Naive thymus-derived CD4-positive, alpha-beta T cell (primary cell): Measurements from ENCODE around the gene EYS. TPM values are rescaled to one million over a fixed set of nuclear protein-coding genes. Genes with fewer than 3 reads are reported as not detected.
"Not testable (repeated sequence)": the region's sequence is repeated elsewhere in the genome, so short reads cannot be mapped to it uniquely, and the experiment has no call there.

Experiments used
- ATAC-seq: fragments of 150-1000 bp; cut with Tn5 transposase; 2 replicates; pipeline ENCODE4 v1.10.0; 2021; ENCODE audit warnings: mild to moderate bottlenecking, moderate library complexity
- CTCF ChIA-PET: fragments of 350-600 bp; sonication (Branson Sonifier 250); formaldehyde crosslinking; loops from one replicate; lab custom pipeline; 2021; ENCODE audit warnings: antibody characterized with exemption; lab: Charles Lee
- POLR2A ChIA-PET: fragments of 350-600 bp; sonication (Branson Sonifier 250); formaldehyde crosslinking; loops from one replicate; lab custom pipeline; 2021; ENCODE audit warnings: antibody characterized with exemption, inconsistent platforms; lab: Charles Lee
- DNase-seq, 9 donors: peaks; one replicate each; pipeline versions ENCODE4 v3.0.0 to v3.0.0-alpha.2; 2020 to 2022; ENCODE audit warnings: mixed read lengths in 1 of 9
- H3K27ac ChIP-seq: one replicate; pipeline ENCODE4 v1.7.0; 2013; ENCODE audit warnings: mild to moderate bottlenecking, low read depth, low read length, moderate library complexity
- H3K27me3 ChIP-seq, 2 donors: one replicate each; pipeline ENCODE4 v1.7.0; 2013; ENCODE audit warnings: low read length in 2 of 2, mild to moderate bottlenecking in 2 of 2, moderate library complexity in 2 of 2; ENCODE audit not compliant: control insufficient read depth in 2 of 2, insufficient read depth in 2 of 2
- H3K36me3 ChIP-seq, 3 experiments: 1 replicate in 2 of 3; 2 replicates in 1 of 3; pipeline ENCODE4 v1.7.0; 2013; ENCODE audit warnings: low read length in 3 of 3, mild to moderate bottlenecking in 3 of 3, moderate library complexity in 1 of 3; ENCODE audit not compliant: insufficient read depth in 3 of 3, control insufficient read depth in 2 of 3
- H3K4me1 ChIP-seq, 2 donors: one replicate each; pipeline ENCODE4 v1.7.0; 2013; ENCODE audit warnings: low read length in 2 of 2, mild to moderate bottlenecking in 2 of 2, moderate library complexity in 1 of 2; ENCODE audit not compliant: control insufficient read depth in 2 of 2, insufficient read depth in 2 of 2
- H3K4me3 ChIP-seq: 2 replicates; pipeline ENCODE4 v1.7.0; 2013; ENCODE audit warnings: mild to moderate bottlenecking, low read length
- H3K9me3 ChIP-seq, 3 experiments: 1 replicate in 2 of 3; 2 replicates in 1 of 3; pipeline ENCODE4 v1.7.0; 2013; ENCODE audit warnings: low read length in 3 of 3; ENCODE audit not compliant: control insufficient read depth in 2 of 3
- H3K27ac Mint-ChIP-seq, 9 donors: one replicate each; pipeline ENCODE4 v1.8.0; 2020 to 2022; ENCODE audit warnings: mixed read lengths in 9 of 9, mild to moderate bottlenecking in 8 of 9, moderate library complexity in 5 of 9, inconsistent platforms in 2 of 9
- H3K27me3 Mint-ChIP-seq, 5 donors: one replicate each; pipeline ENCODE4 v1.8.0; 2021 to 2022; ENCODE audit warnings: mixed read lengths in 5 of 5, mild to moderate bottlenecking in 1 of 5
- H3K36me3 Mint-ChIP-seq, 5 donors: one replicate each; pipeline ENCODE4 v1.8.0; 2020 to 2022; ENCODE audit warnings: mixed read lengths in 5 of 5, mild to moderate bottlenecking in 3 of 5, inconsistent platforms in 1 of 5
- H3K4me1 Mint-ChIP-seq, 7 donors: one replicate each; pipeline ENCODE4 v1.8.0; 2020 to 2022; ENCODE audit warnings: mixed read lengths in 7 of 7, mild to moderate bottlenecking in 3 of 7, inconsistent platforms in 1 of 7
- H3K4me3 Mint-ChIP-seq, 10 donors: one replicate each; pipeline ENCODE4 v1.8.0; 2020 to 2022; ENCODE audit warnings: mild to moderate bottlenecking in 10 of 10, mixed read lengths in 10 of 10, moderate library complexity in 6 of 10, inconsistent platforms in 2 of 10
- H3K9me3 Mint-ChIP-seq, 11 donors: one replicate each; pipeline ENCODE4 v1.8.0; 2020 to 2022; ENCODE audit warnings: mixed read lengths in 11 of 11, mild to moderate bottlenecking in 4 of 11, inconsistent platforms in 1 of 11, moderate library complexity in 1 of 11
- intact Hi-C, 2 donors: fragments of 100-400 bp; cut with micrococcal nuclease; formaldehyde crosslinking; loops; one replicate each; pipeline ENCODE4 v1.15.1; 2023
- polyA plus RNA-seq, 2 donors: library from polyadenylated mRNA; unstranded; fragments of 300-500 nt; fragmentation: Illumina TruSeq; gene quantifications; one replicate each; pipeline ENCODE4 v1.2.3, GENCODE V29; 2021
- total RNA-seq, 6 experiments: library from RNA in 5 of 6; stranded (reverse) in 5 of 6; gene quantifications; 1 replicate in 5 of 6; 2 replicates in 1 of 6; pipeline ENCODE4 v1.2.3 and lab custom pipeline; 2021 to 2026

Gene EYS
- total and polyA plus RNA-seq, 7 experiments from 2014 or later = 0.07 to 0.21 (median 0.13) TPM; not detected in 4

DNA sequence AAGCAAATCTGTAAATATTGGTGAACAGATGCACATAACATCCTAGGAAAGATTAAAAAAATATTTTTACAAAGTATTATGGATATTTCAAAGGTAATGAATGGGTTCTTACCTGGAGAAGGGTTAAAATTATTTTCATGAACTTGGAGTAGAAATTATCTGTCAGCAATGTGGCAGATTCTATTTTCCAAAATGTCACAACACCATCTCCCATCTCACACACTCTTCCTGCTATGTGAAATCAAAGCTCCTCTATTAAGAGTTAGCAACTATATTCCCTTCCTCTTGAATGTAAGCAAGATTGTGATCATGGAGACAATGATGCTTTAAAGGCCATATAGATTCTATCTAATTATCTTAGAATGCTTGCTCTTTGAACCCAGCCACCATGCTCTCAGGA lies 304.5 kb downstream of the EYS start:
- no peaks in the 10 kb centered on the region for H3K36me3 Mint-ChIP-seq
- DNase-seq (no peak), ATAC-seq (no peak)
- no peaks in the 10 kb centered on the region for H3K4me1 ChIP-seq
- H3K9me3 ChIP-seq = no peaks in the 10 kb centered on the region
- H3K9me3 Mint-ChIP-seq = peaks cover 0 to 20% (median 7%) of the 10 kb centered on the region in 11 donors
- CTCF ChIA-PET = no interaction called here
- intact Hi-C loops = no loop called here
- no peak overlapping the region for H3K27ac Mint-ChIP-seq
- H3K4me3 Mint-ChIP-seq = no peak overlapping the region
- no peak overlapping the region for H3K27ac ChIP-seq
- no peaks in the 10 kb centered on the region for H3K27me3 ChIP-seq
- H3K4me1 Mint-ChIP-seq = no peaks in the 10 kb centered on the region
- H3K36me3 ChIP-seq = no peaks in the 10 kb centered on the region
- no peak overlapping the region for H3K4me3 ChIP-seq
- no peaks in the 10 kb centered on the region for H3K27me3 Mint-ChIP-seq
- POLR2A ChIA-PET = no interaction called here

DNA sequence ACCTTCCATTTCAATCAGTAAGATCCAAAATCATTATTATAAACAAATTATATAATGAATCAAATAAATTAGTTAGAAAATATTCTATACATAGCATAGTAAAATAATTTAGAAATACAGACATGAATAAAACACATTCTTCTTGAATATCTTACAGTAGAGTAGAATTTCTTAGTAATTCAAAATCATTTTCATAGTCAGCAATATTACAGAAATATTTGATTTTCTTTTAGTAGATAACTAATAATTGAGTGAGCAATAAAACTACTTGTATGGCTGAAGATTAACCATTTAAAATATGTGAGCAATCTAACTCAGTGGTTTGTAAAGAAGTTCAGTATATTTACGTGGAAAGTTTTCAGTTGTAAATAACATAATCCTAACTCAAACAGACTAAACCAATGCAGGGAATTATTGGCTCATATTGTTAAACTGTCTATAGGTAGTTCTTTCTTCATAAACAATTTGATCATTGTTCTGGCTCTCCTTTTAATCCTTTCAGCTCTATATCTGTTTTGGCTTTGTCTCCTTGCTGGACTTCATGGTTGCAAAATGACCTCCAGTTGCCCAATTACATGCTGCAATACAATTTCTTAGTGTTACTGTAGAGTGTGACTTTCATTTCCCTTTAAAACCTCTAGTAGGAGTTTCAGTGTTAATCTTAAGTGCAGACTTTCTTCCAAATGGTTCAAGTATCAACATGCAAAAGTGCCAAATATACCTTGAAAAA lies 307.5 kb downstream of the EYS start:
- H3K9me3 ChIP-seq = no peaks in the 10 kb centered on the region
- H3K27ac Mint-ChIP-seq = no peak overlapping the region
- H3K27ac ChIP-seq = no peak overlapping the region
- H3K4me1 ChIP-seq = no peaks in the 10 kb centered on the region
- no peak overlapping the region for H3K4me3 ChIP-seq
- no peaks in the 10 kb centered on the region for H3K36me3 Mint-ChIP-seq
- H3K27me3 ChIP-seq = no peaks in the 10 kb centered on the region
- CTCF ChIA-PET = no interaction called here
- ATAC-seq = no peak
- H3K4me3 Mint-ChIP-seq = no peak overlapping the region
- no peaks in the 10 kb centered on the region for H3K4me1 Mint-ChIP-seq
- H3K9me3 Mint-ChIP-seq = peaks cover 4 to 30% (median 9%) of the 10 kb centered on the region in 11 donors
- POLR2A ChIA-PET = no interaction called here
- intact Hi-C loops = no loop called here
- H3K36me3 ChIP-seq = no peaks in the 10 kb centered on the region
- no peak for DNase-seq
- H3K27me3 Mint-ChIP-seq = no peaks in the 10 kb centered on the region

DNA sequence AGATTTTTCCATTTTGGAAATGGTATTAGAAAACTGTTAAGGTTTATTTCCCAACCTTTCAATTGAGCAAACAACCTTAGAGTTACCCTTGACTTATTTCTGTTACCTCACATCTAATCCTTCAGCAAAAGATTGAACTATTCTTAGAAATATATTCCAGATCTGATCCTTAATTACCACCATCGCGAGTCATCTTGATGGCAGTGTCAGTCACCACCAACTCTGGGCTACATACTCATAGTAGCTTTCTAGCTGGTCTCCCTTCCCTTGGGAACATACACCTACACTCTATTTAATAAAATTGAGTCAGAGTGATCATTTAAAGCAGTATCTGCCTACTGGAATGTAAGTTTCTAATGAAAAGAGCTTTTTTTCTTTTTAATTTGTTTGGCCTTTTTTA lies 308.2 kb downstream of the EYS start:
- no peak overlapping the region for H3K4me3 Mint-ChIP-seq
- H3K36me3 ChIP-seq = no peaks in the 10 kb centered on the region
- intact Hi-C loops = no loop called here
- POLR2A ChIA-PET = no interaction called here
- no peaks in the 10 kb centered on the region for H3K36me3 Mint-ChIP-seq
- ATAC-seq = no peak
- H3K27me3 Mint-ChIP-seq = no peaks in the 10 kb centered on the region
- H3K4me1 ChIP-seq = no peaks in the 10 kb centered on the region
- peaks cover 4 to 32% (median 9%) of the 10 kb centered on the region in 11 donors for H3K9me3 Mint-ChIP-seq
- no peak overlapping the region for H3K4me3 ChIP-seq
- DNase-seq = no peak
- no peaks in the 10 kb centered on the region for H3K4me1 Mint-ChIP-seq
- no peak overlapping the region for H3K27ac ChIP-seq
- H3K27me3 ChIP-seq = no peaks in the 10 kb centered on the region
- H3K27ac Mint-ChIP-seq = no peak overlapping the region
- H3K9me3 ChIP-seq = no peaks in the 10 kb centered on the region
- CTCF ChIA-PET = no interaction called here

DNA sequence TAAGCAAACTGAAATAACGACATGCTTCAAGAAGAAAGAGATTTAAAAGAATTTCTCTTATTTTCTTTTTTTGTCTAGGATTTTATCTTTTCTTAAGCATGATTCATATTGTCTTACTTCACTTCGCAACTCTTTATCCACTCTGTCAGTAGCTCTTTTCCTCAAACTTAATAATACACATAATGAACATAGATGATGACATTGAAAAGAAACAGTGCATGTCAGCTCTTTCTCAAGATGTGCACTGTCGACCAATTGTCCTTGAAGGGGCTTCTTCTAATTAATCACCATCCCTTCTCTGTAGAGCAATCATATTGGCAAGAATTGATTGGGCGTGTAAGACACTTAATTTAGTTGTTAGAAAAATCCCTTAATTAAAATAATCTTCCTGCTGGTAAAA lies 356.5 kb downstream of the EYS start:
- no peak for ATAC-seq
- H3K27ac Mint-ChIP-seq = no peak overlapping the region
- no peaks in the 10 kb centered on the region for H3K27me3 Mint-ChIP-seq
- H3K36me3 Mint-ChIP-seq = no peaks in the 10 kb centered on the region
- intact Hi-C loops = no loop called here
- DNase-seq = no peak
- H3K36me3 ChIP-seq = no peaks in the 10 kb centered on the region
- H3K4me3 ChIP-seq = no peak overlapping the region
- POLR2A ChIA-PET = no interaction called here
- no peaks in the 10 kb centered on the region for H3K4me1 Mint-ChIP-seq
- H3K27me3 ChIP-seq = no peaks in the 10 kb centered on the region
- no peaks in the 10 kb centered on the region for H3K9me3 ChIP-seq
- H3K27ac ChIP-seq = no peak overlapping the region
- no peak overlapping the region for H3K4me3 Mint-ChIP-seq
- CTCF ChIA-PET = no interaction called here
- H3K9me3 Mint-ChIP-seq = peaks cover 0 to 22% (median 3%) of the 10 kb centered on the region in 11 donors
- H3K4me1 ChIP-seq = no peaks in the 10 kb centered on the region

DNA sequence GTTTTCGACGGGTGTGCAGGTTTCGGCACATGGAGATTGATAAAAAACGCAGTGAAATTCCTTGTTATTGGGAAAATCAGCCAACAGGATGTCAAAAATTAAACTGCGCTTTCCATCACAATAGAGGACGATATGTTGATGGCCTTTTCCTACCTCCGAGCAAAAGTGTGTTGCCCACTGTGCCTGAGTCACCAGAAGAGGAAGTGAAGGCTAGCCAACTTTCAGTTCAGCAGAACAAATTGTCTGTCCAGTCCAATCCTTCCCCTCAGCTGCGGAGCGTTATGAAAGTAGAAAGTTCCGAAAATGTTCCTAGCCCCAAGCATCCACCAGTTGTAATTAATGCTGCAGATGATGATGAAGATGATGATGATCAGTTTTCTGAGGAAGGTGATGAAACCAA lies 404.4 kb downstream of the EYS start:
- H3K27ac Mint-ChIP-seq, H3K4me3 ChIP-seq, H3K27me3 ChIP-seq, H3K4me3 Mint-ChIP-seq, DNase-seq, H3K4me1 ChIP-seq, H3K36me3 Mint-ChIP-seq, H3K4me1 Mint-ChIP-seq, H3K36me3 ChIP-seq, CTCF ChIA-PET, POLR2A ChIA-PET, intact Hi-C loops, H3K27me3 Mint-ChIP-seq, H3K27ac ChIP-seq, H3K9me3 ChIP-seq: not testable (repeated sequence)
- H3K9me3 Mint-ChIP-seq = peaks cover 0 to 10% (median 0%) of the 10 kb centered on the region in 11 donors
- ATAC-seq = peak; percentile 45

DNA sequence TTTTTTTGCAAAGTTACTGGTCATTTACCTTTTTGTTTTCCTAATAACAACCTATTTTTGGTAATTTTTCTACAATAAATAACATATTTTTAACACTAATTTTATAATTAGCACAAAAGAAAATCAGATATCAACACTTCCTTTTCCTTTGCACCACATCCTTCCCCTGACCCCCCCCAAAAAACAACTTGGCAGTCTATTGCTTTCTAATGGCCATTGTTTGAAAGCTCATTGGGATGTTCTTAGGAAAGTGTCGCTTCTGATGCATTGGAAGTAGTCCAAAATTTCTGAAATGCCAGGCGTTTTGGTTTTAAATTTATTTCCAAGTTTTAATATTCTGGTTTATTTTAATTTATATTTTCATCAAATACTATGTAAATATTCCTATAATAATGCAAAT lies 407.8 kb downstream of the EYS start:
- H3K4me3 ChIP-seq = no peak overlapping the region
- no peaks in the 10 kb centered on the region for H3K9me3 ChIP-seq
- DNase-seq (no peak), ATAC-seq (no peak)
- ChIA-PET POLR2A (no interaction called here), CTCF (no interaction called here)
- no peak overlapping the region for H3K4me3 Mint-ChIP-seq
- H3K27ac Mint-ChIP-seq = no peak overlapping the region
- no peaks in the 10 kb centered on the region for H3K36me3 Mint-ChIP-seq
- H3K4me1 ChIP-seq = no peaks in the 10 kb centered on the region
- H3K4me1 Mint-ChIP-seq = no peaks in the 10 kb centered on the region
- intact Hi-C loops = no loop called here
- H3K27me3 Mint-ChIP-seq = no peaks in the 10 kb centered on the region
- H3K36me3 ChIP-seq = no peaks in the 10 kb centered on the region
- H3K27me3 ChIP-seq = no peaks in the 10 kb centered on the region
- peaks cover 0 to 10% (median 0%) of the 10 kb centered on the region in 11 donors for H3K9me3 Mint-ChIP-seq
- H3K27ac ChIP-seq = no peak overlapping the region

DNA sequence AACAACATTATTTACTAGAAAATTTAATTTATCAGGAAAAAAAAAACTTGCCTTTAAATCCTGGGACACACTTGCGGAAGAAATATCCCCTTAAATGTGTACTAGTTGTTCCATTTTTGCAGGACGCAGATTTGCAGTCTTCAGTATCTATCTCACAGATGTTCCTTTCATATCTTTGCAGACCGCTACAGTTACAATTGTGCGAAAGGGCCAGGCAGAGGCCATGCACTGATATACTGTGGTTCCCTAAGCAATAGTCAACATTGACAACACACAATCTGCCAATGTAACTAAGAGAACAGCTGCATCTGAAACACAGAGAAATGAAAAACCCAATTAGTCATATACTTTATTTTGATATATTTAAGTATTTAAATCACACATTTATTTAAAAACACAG lies 411.2 kb downstream of the EYS start:
- Mint-ChIP-seq H3K27me3 (no peaks in the 10 kb centered on the region), H3K36me3 (no peaks in the 10 kb centered on the region), H3K4me3 (no peak overlapping the region), H3K9me3 (peaks cover 0 to 12% (median 5%) of the 10 kb centered on the region in 11 donors), H3K27ac (no peak overlapping the region), H3K4me1 (no peaks in the 10 kb centered on the region)
- H3K9me3 ChIP-seq = no peaks in the 10 kb centered on the region
- ChIA-PET POLR2A (no interaction called here), CTCF (no interaction called here)
- no peaks in the 10 kb centered on the region for H3K4me1 ChIP-seq
- intact Hi-C loops = no loop called here
- H3K4me3 ChIP-seq = no peak overlapping the region
- no peak overlapping the region for H3K27ac ChIP-seq
- H3K27me3 ChIP-seq = no peaks in the 10 kb centered on the region
- ATAC-seq (no peak), DNase-seq (no peak)
- no peaks in the 10 kb centered on the region for H3K36me3 ChIP-seq
